K562 (cell line): ENCODE results near the gene PITHD1. TPM values are rescaled to one million over a fixed set of nuclear protein-coding genes. Genes with fewer than 3 reads are reported as not detected.

ENCODE experiments used
- BCOR ChIP-seq: fragments of 450-650 bp; IDR thresholded peaks from 2 replicates; pipeline ENCODE4 v1.6.1; 2016
- CBX2 ChIP-seq: fragments of 200-600 bp; sonication (generic); IDR thresholded peaks from one replicate; pipeline ENCODE4 v1.6.1; 2012; ENCODE audit warnings: mild to moderate bottlenecking, low read length, inconsistent platforms; ENCODE audit not compliant: insufficient read depth, poor library complexity, severe bottlenecking
- DEAF1 ChIP-seq: fragments of 450-650 bp; formaldehyde crosslinking; IDR thresholded peaks from 2 replicates; pipeline ENCODE4 v1.4.0; 2020; ENCODE audit warnings: mild to moderate bottlenecking, moderate library complexity
- ELF4 ChIP-seq: fragments of 450-650 bp; formaldehyde crosslinking; IDR thresholded peaks from 2 replicates; pipeline ENCODE4 v1.4.0; 2022; ENCODE audit warnings: missing genetic modification characterization
- FOSL1 ChIP-seq: fragments of 200-800 bp; sonication (Bioruptor generic); conservative IDR thresholded peaks from 2 replicates; pipeline ENCODE4 v1.6.1; 2016; ENCODE audit warnings: missing genetic modification characterization, missing compliant biosample characterization
- HCFC1 ChIP-seq: IDR thresholded peaks from 2 replicates; pipeline ENCODE4 v1.6.1; 2012; ENCODE audit warnings: low read depth, low read length, improper control_type of control experiment
- HMG20A ChIP-seq: fragments of 450-650 bp; formaldehyde crosslinking; conservative IDR thresholded peaks from 2 replicates; pipeline ENCODE4 v1.4.0; 2020; ENCODE audit warnings: mild to moderate bottlenecking, mixed read lengths
- MAFG ChIP-seq: fragments of 450-650 bp; conservative IDR thresholded peaks from 2 replicates; pipeline ENCODE4 v1.6.1; 2016; ENCODE audit warnings: missing genetic modification characterization, missing compliant biosample characterization
- MTA1 ChIP-seq: fragments of 450-650 bp; IDR thresholded peaks from 2 replicates; pipeline ENCODE4 v1.6.1; 2017; ENCODE audit warnings: borderline replicate concordance
- NCOR1 ChIP-seq: fragments of 450-650 bp; IDR thresholded peaks from 2 replicates; pipeline ENCODE4 v1.6.1; 2016; ENCODE audit warnings: mild to moderate bottlenecking, moderate library complexity
- NFATC3 ChIP-seq: fragments of 450-650 bp; IDR thresholded peaks from 2 replicates; pipeline ENCODE4 v1.6.1; 2017; ENCODE audit warnings: mild to moderate bottlenecking
- NR3C1 ChIP-seq: sonication (generic); formaldehyde crosslinking; IDR thresholded peaks from 2 replicates; pipeline ENCODE4 v1.8.1; 2022; ENCODE audit warnings: missing genetic modification reagents
- PYGO2 ChIP-seq: fragments of 450-650 bp; IDR thresholded peaks from 2 replicates; pipeline ENCODE4 v1.6.1; 2016; ENCODE audit warnings: mild to moderate bottlenecking, missing genetic modification characterization, moderate library complexity, missing compliant biosample characterization
- RBM22 ChIP-seq: fragments of 200-400 bp; formaldehyde crosslinking; IDR thresholded peaks from 2 replicates; pipeline ENCODE4 v1.6.1; 2018; ENCODE audit warnings: low read length, low read depth; ENCODE audit not compliant: poor library complexity, severe bottlenecking
- RFX7 ChIP-seq: fragments of 250-450 bp; sonication (Bioruptor Pico); IDR thresholded peaks from 2 replicates; pipeline ENCODE4 v1.5.1; 2021; ENCODE audit warnings: mild to moderate bottlenecking
- TEAD4 ChIP-seq, 2 experiments: sonication (generic) in 1 of 2; formaldehyde crosslinking in 1 of 2; IDR thresholded peaks; 2 replicates each; pipeline versions ENCODE4 v1.6.1 to v1.8.0; 2012 to 2022; ENCODE audit warnings: borderline replicate concordance in 1 of 2, inconsistent platforms in 1 of 2, low read length in 1 of 2, mild to moderate bottlenecking in 1 of 2, missing genetic modification reagents in 1 of 2
- THAP12 ChIP-seq: fragments of 250-450 bp; sonication (Bioruptor Pico); IDR thresholded peaks from 2 replicates; pipeline ENCODE4 v1.9.0; 2021; ENCODE audit warnings: mild to moderate bottlenecking, inconsistent platforms
- ZBTB2 ChIP-seq: fragments of 450-650 bp; IDR thresholded peaks from 2 replicates; pipeline ENCODE4 v1.6.1; 2016; ENCODE audit warnings: antibody characterized with exemption
- ZBTB7A ChIP-seq: IDR thresholded peaks from 2 replicates; pipeline ENCODE4 v1.6.1; 2011; ENCODE audit warnings: low read depth, mild to moderate bottlenecking, low read length, moderate library complexity, borderline replicate concordance; ENCODE audit not compliant: control insufficient read depth
- ZNF23 ChIP-seq: fragments of 250-450 bp; sonication (Bioruptor Pico); IDR thresholded peaks from 2 replicates; pipeline ENCODE4 v1.4.0; 2020; ENCODE audit warnings: mild to moderate bottlenecking
- polyA plus RNA-seq, 8 experiments: library from polyadenylated mRNA; depleted of rRNA in 4 of 8; stranded (reverse) in 5 of 8; unstranded in 3 of 8; fragments of >200 nt; fragmentation: Nextera tagmentation in 2 of 8; fragmentation: Illumina TruSeq in 1 of 8; extraction: Ambion mirVana in 2 of 8; extraction: Trizol in 1 of 8; gene quantifications; 2 replicates each; pipeline versions ENCODE4 v1.2.1 to v1.2.3, GENCODE V29; 2011 to 2014; ENCODE audit warnings: inconsistent platforms in 1 of 8, missing spikeins in 1 of 8
- total RNA-seq, 7 experiments: library from RNA; depleted of rRNA in 6 of 7; stranded (reverse); fragments of >200 nt in 6 of 7; fragmentation: Illumina TruSeq in 2 of 7; extraction: Trizol in 2 of 7; gene quantifications; 2 replicates each; pipeline versions ENCODE4 v1.2.1 to v1.2.3, GENCODE V29; 2011 to 2021; ENCODE audit warnings: low replicate concordance in 1 of 7
- TF ChIP-seq, protein P1 (sequence below), 2 experiments: fragments of 450-650 bp in 1 of 2; sonication (generic) in 1 of 2; formaldehyde crosslinking in 1 of 2; IDR thresholded peaks in 1 of 2; conservative IDR thresholded peaks in 1 of 2; 2 replicates each; pipeline versions ENCODE4 v1.6.1 to v1.8.1; 2016 to 2023; ENCODE audit warnings: mild to moderate bottlenecking in 2 of 2, moderate library complexity in 2 of 2, inconsistent platforms in 1 of 2, missing genetic modification reagents in 1 of 2

PITHD1 gene
- total and polyA plus RNA-seq, 9 of the 15 experiments (the other 6 are each of a cell fraction or from before 2014, with no cell fraction given): 46.5 to 175 (median 149) TPM

GRCh38 chr1:23800400-23801337 is 22.5 kb downstream of the PITHD1 start, which contains the start of gene GALE (continued):
- peak; percentile 53; the same call in 1 of the 2 replicates for TF ChIP-seq ZBTB2
- TF ChIP-seq NCOR1: no peak
- no peak for TF ChIP-seq PYGO2 (tag)
- TF ChIP-seq NR3C1 (CRISPR knock-in tag): 0 out of 2 replicates have a peak, but pooled peaks have one; percentile 46
- no peak for TF ChIP-seq DEAF1 (CRISPR knock-in tag)
- TF ChIP-seq TEAD4 (IDR thresholded peaks at IDR 0.05; ENCODE audit: low read length): no peak
- no peak for TF ChIP-seq TEAD4 (CRISPR knock-in tag; IDR thresholded peaks at IDR 0.05; ENCODE audit: borderline replicate concordance)
- TF ChIP-seq MAFG (tag): no peak
- TF ChIP-seq CBX2: no peak
- no peak for TF ChIP-seq NFATC3
- TF ChIP-seq RBM22: peak; percentile 32
- no peak; the same call in 1 of the 2 replicates for TF ChIP-seq BCOR
- no peak for TF ChIP-seq ZNF23 (CRISPR knock-in tag)
- no peak for TF ChIP-seq HMG20A
- TF ChIP-seq THAP12: 0 out of 2 replicates have a peak, but pooled peaks have one; percentile 35
- TF ChIP-seq, protein P1, sequence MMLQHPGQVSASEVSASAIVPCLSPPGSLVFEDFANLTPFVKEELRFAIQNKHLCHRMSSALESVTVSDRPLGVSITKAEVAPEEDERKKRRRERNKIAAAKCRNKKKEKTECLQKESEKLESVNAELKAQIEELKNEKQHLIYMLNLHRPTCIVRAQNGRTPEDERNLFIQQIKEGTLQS (IDR thresholded peaks at IDR 0.05): peak; percentile 5; the same call in 1 of the 2 replicates
- TF ChIP-seq, protein P1 (CRISPR knock-in tag; conservative IDR thresholded peaks at IDR 0.05): 0 out of 2 replicates have a peak, but pooled peaks have one; percentile 38
- TF ChIP-seq ZBTB7A: peak; percentile 90
- TF ChIP-seq HCFC1: peak; percentile 69
- peak; percentile 54 for TF ChIP-seq FOSL1
- peak; percentile 91 for TF ChIP-seq ELF4 (CRISPR knock-in tag)
- TF ChIP-seq RFX7: no peak
- TF ChIP-seq MTA1: peak; percentile 50; the same call in 1 of the 2 replicates
